Tibial artery (tissue), 4 donors: ENCODE results near the gene LAD1.

Experiments
- DNase-seq, 2 donors: peaks; one replicate each; pipeline ENCODE4 v3.0.0-alpha.2; 2019
- H3K27ac ChIP-seq, 2 donors: fragments of 200-600 bp; sonication (generic) in 1 of 2; 1 replicate in 1 of 2; 2 replicates in 1 of 2; pipeline ENCODE4 v1.5.1; 2018 to 2019; ENCODE audit warnings: mild to moderate bottlenecking in 1 of 2
- H3K27me3 ChIP-seq, 2 donors: fragments of 200-600 bp; sonication (generic) in 1 of 2; one replicate each; pipeline versions ENCODE4 v1.5.1 to v1.6.0; 2016 to 2019
- H3K36me3 ChIP-seq, 3 donors: fragments of 200-600 bp; sonication (generic) in 2 of 3; one replicate each; pipeline ENCODE4 v1.5.1; 2016 to 2019; ENCODE audit warnings: mild to moderate bottlenecking in 2 of 3
- H3K4me1 ChIP-seq, 4 donors: fragments of 200-600 bp; sonication (generic) in 2 of 4; 1 replicate in 3 of 4; 2 replicates in 1 of 4; pipeline ENCODE4 v1.5.1; 2016 to 2019
- H3K4me3 ChIP-seq, 2 donors: fragments of 200-600 bp; sonication (generic) in 1 of 2; 1 replicate in 1 of 2; 2 replicates in 1 of 2; pipeline ENCODE4 v1.5.1; 2018 to 2019; ENCODE audit warnings: mild to moderate bottlenecking in 2 of 2
- H3K9me3 ChIP-seq, 3 donors: fragments of 200-600 bp; sonication (generic) in 1 of 3; one replicate each; pipeline ENCODE4 v1.5.1; 2016 to 2019
- CTCF ChIP-seq, 2 experiments: fragments of 200-600 bp in 1 of 2; fragments of 450-650 bp in 1 of 2; IDR thresholded peaks; one replicate each; pipeline ENCODE4 v1.5.1; 2017 to 2019; ENCODE audit warnings: antibody characterized with exemption in 2 of 2, mild to moderate bottlenecking in 1 of 2, moderate library complexity in 1 of 2
- intact Hi-C: fragments of 100-400 bp; cut with DNase I; formaldehyde crosslinking; loops from one replicate; pipeline ENCODE4 v1.15.0; 2023; ENCODE audit warnings: low total_unique reads

Gene LAD1

GRCh38 chr1:201385299-201385891 lies 13.7 kb downstream of the LAD1 start:
- no peaks in the 10 kb centered on the region for H3K9me3 ChIP-seq
- H3K27me3 ChIP-seq, result peaks cover 0 to 44% of the 10 kb centered on the region in 2 donors
- peaks cover 0 to 6% (median 0%) of the 10 kb centered on the region in 3 donors for H3K36me3 ChIP-seq
- H3K4me1 ChIP-seq, result peaks cover 0 to 5% (median 0%) of the 10 kb centered on the region in 4 donors
- no peak overlapping the region for H3K4me3 ChIP-seq
- peak; percentile 25 to 58 for TF ChIP-seq CTCF (IDR thresholded peaks at IDR 0.05)
- intact Hi-C loops, result no loop called here
- H3K27ac ChIP-seq, result no peak overlapping the region
- peak in 1 of 2 donors; percentile 28 for DNase-seq

- Histone ChIP-seq H3K9me3 (no peaks in the 10 kb centered on the region), H3K36me3 (peaks cover 0 to 6% (median 0%) of the 10 kb centered on the region in 3 donors), H3K27me3 (peaks cover 0 to 50% of the 10 kb centered on the region in 2 donors), H3K27ac (no peak overlapping the region), H3K4me3 (no peak overlapping the region), H3K4me1 (peaks cover 0 to 12% (median 0%) of the 10 kb centered on the region in 4 donors)
- TF ChIP-seq CTCF (IDR thresholded peaks at IDR 0.05), result no peak
- intact Hi-C loops, result no loop called here
- no peak for DNase-seq
Measured at GRCh38 chr1:201384406-201384782, 14.7 kb downstream of the LAD1 start.

- DNase-seq, result no peak
- TF ChIP-seq CTCF (IDR thresholded peaks at IDR 0.05), result no peak
- Histone ChIP-seq H3K27ac (no peak overlapping the region), H3K4me1 (peaks cover 0 to 12% (median 0%) of the 10 kb centered on the region in 4 donors), H3K36me3 (peaks cover 0 to 6% (median 0%) of the 10 kb centered on the region in 3 donors), H3K4me3 (no peak overlapping the region), H3K9me3 (no peaks in the 10 kb centered on the region), H3K27me3 (peaks cover 0 to 51% of the 10 kb centered on the region in 2 donors)
- intact Hi-C loops, result no loop called here
Measured at GRCh38 chr1:201383647-201384405, 15.3 kb downstream of the LAD1 start.

- intact Hi-C loops, result no loop called here
- peaks cover 0 to 12% (median 0%) of the 10 kb centered on the region in 4 donors for H3K4me1 ChIP-seq
- peaks cover 0 to 59% of the 10 kb centered on the region in 2 donors for H3K27me3 ChIP-seq
- no peak overlapping the region for H3K4me3 ChIP-seq
- no peak overlapping the region for H3K27ac ChIP-seq
- TF ChIP-seq CTCF (IDR thresholded peaks at IDR 0.05), result no peak
- DNase-seq, result no peak
- H3K9me3 ChIP-seq, result no peaks in the 10 kb centered on the region
- H3K36me3 ChIP-seq, result peaks cover 0 to 4% (median 0%) of the 10 kb centered on the region in 3 donors
Measured at GRCh38 chr1:201381130-201381529, 18.0 kb downstream of the LAD1 start.

GRCh38 chr1:201379733-201380242 lies 19.3 kb downstream of the LAD1 start:
- DNase-seq, result no peak
- Histone ChIP-seq H3K27ac (no peak overlapping the region), H3K9me3 (no peaks in the 10 kb centered on the region), H3K27me3 (peaks cover 0 to 55% of the 10 kb centered on the region in 2 donors), H3K4me3 (no peak overlapping the region), H3K36me3 (no peaks in the 10 kb centered on the region), H3K4me1 (peaks cover 0 to 12% (median 0%) of the 10 kb centered on the region in 4 donors)
- TF ChIP-seq CTCF (IDR thresholded peaks at IDR 0.05), result no peak
- intact Hi-C loops, result no loop called here
